Right renal pelvis (tissue), 4 donors: ENCODE results near the gene SPAG8. TPM values are rescaled to one million over a fixed set of nuclear protein-coding genes. Genes with fewer than 3 reads are reported as not detected.

Source experiments
- DNase-seq, 4 donors: peaks; one replicate each; pipeline ENCODE4 v3.0.0-alpha.2; 2013; ENCODE audit warnings: low read depth in 4 of 4, low spot score in 3 of 4, missing footprints in 1 of 4
- polyA plus RNA-seq, 4 donors: library from polyadenylated mRNA; unstranded; fragments of 120-200 nt; gene quantifications; one replicate each; pipeline ENCODE4 v1.2.1, GENCODE V29; 2013; ENCODE audit not compliant: insufficient read length in 4 of 4

SPAG8 gene
- polyA plus RNA-seq, 4 donors = 4.7 to 6.7 (median 5.4) TPM

- DNase-seq = no peak
Observed at GRCh38 chr9:35840881-35841644, 29.0 kb upstream of the SPAG8 start.

DNA sequence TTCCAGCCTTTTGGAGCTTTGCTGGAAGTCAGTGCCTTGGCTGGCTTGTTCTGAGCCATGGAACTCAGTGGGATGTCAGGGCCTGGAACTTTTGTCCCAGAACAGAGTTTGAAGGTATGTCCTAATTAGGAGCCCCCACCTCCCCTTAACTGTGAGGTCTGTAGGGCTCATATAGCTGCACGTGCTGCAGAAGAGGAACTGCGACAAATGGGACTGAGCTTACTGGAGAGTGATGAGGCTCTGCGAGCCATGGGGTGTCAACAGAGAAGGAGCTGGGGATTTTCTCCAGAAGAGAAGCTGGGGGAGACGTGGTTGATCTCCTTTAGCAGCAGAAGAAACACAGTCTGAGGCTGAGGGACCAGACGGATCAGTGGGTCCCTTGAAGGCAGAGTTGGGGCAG lies 27.9 kb upstream of the SPAG8 start:
- no peak for DNase-seq

DNA sequence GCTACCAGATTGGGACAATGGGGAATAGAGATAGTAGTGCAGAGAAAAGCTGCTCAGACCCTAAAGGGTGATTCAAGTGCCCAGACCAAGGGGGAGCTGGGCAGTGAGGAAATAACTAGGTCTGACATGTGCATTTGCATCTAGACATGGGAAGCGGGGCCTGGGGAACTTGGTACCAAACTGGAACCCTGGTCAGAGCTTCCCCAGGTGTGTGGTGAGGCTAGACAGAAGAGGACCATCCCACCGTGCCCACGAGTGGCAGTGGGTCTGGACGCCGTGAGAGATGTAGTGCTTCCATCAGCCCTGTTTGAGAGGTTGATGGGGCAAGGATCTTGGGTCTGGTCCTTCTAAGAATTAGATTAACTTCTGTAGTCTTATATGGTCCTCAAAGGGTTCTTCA lies 24.5 kb upstream of the SPAG8 start:
- no peak for DNase-seq

GRCh38 chr9:35835766-35836165 lies 23.7 kb upstream of the SPAG8 start:
- DNase-seq = no peak

DNA sequence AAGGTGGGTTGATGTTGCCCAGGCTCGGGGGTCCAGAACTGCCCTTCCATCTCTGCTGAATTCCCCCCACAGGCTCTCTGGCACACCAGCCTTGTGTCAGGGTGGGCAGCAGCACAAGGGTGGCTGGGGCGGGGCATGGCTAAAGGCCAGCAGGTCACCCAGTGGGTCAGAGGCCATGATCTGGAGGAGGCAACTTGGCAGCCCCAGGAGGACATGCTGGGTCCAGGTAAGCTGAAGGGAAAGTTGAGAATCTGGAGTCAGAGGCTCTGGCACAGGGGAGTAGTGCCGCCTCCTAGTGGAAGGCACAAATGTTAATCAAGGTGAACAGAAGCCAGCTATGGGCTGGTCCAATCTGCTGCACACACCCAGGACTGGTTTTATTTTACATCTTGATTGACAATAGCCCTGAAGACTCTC lies 23.2 kb upstream of the SPAG8 start:
- no peak for DNase-seq

- DNase-seq = no peak
Observed at GRCh38 chr9:35834260-35835215, 22.5 kb upstream of the SPAG8 start.

DNA sequence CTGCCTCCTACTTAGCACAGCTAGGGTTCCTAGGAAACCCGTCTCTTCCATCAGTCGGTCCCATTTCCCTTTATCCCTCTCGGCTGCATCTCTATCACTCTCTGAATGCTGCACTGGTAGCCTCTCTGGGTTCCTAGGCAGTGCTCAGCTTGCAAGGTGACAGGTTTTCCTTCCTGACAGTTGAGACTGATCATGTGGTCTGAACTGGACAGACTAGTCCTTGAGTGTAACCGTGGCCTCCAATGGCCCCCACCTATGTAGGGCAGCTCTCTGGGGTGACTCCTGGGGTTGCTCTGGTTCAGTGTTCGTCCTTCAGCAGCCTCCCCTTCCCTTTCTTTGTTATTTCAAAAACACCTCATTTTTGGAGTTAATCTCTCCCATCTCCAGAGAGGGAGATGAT lies 20.8 kb upstream of the SPAG8 start:
- DNase-seq = no peak

DNA sequence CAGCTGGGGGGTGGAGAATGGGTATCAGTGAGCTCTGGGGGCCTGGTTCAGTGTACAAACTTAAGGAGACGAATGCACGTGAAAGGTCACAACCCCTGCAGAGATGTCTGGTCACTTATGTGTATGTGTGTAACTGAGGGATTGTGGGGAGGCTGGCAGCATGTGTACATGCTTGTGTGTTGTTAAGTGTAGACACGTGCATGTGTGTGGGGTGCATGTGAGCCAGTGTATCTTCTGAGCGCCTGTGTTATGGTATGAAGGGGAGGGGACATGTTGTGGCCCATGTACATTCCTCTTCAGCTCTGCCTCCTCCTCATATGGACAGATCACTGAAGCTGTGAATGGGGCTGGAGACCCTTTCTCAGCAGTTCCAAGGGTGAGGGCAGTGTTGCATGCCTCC lies 19.0 kb upstream of the SPAG8 start:
- no peak for DNase-seq

DNA sequence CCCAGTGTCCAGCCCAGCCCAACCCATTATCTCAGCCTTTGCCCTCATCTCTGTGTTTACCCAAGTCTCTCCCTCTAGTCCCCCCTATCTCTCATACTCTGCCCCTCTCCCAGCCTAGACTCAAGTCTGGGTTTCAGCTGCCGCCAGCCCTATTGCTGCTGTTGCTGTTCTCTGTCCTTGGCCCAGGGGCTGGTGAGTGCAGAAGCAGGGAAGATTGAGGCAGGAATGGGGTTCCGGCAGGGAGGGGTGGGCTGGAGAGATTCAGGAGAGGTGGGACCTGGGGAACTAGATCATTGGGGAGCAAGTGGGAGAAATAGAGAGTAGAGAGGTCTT lies 17.7 kb upstream of the SPAG8 start:
- no peak for DNase-seq

DNA sequence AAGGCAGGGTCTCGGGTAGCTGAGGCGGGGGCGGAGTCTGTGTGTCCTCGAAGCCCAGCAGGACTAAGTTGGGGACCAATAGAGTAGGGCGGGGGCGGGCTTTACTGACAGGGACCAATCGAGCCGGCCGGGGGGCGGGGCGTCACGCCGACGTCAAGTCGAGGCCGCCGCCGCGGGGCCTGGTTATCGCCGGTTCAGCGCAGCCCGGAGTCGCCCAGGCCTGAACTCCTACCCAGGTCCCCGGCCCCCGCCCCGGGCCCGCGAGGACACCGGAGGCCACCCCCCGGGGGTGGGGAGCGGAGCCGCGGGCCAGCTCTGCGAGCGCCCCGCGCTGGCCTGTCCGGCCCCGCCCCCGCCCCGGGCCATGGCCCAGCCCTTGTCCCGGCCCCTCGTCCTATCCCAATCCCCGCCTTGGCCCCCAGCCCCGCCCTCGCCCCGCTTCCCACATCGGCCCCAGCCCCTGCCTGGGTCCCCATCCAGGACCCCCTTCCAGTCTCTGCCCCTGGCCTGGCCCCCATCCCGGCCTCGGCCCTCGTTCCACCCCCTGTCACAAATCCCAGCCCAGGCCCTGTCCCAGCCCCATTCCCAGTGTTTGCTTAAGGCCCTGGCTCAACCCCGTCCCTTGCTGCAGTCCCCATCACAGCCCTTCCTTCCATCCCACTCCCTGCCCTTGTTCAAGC lies 17.2 kb upstream of the SPAG8 start, which contains the start of gene TMEM8B:
TMEM8B (plus strand) TSS at position 145 of the 680 bp plus-strand sequence; CDS start at position 365, 220 bp downstream.
- peak; percentile 87 to 93 (median 92) for DNase-seq

DNA sequence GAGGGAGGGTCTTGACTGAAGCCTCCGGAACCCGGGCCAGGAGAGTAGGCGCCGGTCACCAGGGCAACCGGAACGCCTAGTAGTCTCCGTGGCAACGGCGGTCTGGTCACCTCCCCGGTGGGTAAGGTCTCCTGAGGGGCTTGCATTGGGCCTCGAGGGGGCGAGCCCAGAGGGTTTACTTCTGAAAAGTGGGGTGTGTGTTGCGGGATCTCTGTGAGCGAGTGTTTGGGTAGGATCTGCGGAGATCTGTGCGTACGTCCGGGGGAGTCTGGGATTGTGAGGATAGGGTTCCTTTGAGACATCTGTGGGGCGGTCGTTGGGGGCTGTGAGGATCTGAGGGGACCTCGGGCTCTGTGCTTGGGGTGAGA lies 16.6 kb upstream of the SPAG8 start, which contains the start of gene FAM221B:
FAM221B (minus strand) TSS at position 17 of the 368 bp plus-strand sequence. CDS start 2,571 bp downstream, outside the sequence.
- no peak for DNase-seq

GRCh38 chr9:35827486-35827885 lies 15.4 kb upstream of the SPAG8 start:
- DNase-seq = no peak

- DNase-seq = peak in 1 of 4 donors; percentile 43
Observed at GRCh38 chr9:35826071-35826701, 14.1 kb upstream of the SPAG8 start.

- DNase-seq = no peak
Observed at GRCh38 chr9:35822926-35823325, 10.9 kb upstream of the SPAG8 start.

DNA sequence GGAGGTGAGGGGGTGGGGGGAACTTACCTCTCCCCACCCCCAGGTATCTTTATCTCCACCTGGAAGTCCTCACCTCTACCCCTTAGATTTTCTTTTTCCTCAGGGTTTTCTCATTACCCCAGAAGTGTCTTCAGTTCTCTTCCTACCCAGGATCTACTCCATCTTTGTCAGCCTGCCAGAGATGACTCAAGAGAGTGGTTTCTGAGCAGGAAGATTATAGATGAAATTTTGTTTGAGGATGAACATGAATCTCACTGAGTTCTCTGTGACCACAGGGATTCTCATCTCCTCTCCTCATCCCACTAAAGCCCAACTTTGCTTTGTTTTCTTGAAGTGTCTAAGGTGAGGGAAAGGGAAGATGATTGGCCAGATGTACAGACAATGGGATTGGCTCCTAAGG lies 8.0 kb upstream of the SPAG8 start:
- DNase-seq = no peak

GRCh38 chr9:35818341-35818740 lies 6.3 kb upstream of the SPAG8 start:
- DNase-seq = no peak

GRCh38 chr9:35816708-35817107 lies 4.6 kb upstream of the SPAG8 start:
- DNase-seq = no peak

DNA sequence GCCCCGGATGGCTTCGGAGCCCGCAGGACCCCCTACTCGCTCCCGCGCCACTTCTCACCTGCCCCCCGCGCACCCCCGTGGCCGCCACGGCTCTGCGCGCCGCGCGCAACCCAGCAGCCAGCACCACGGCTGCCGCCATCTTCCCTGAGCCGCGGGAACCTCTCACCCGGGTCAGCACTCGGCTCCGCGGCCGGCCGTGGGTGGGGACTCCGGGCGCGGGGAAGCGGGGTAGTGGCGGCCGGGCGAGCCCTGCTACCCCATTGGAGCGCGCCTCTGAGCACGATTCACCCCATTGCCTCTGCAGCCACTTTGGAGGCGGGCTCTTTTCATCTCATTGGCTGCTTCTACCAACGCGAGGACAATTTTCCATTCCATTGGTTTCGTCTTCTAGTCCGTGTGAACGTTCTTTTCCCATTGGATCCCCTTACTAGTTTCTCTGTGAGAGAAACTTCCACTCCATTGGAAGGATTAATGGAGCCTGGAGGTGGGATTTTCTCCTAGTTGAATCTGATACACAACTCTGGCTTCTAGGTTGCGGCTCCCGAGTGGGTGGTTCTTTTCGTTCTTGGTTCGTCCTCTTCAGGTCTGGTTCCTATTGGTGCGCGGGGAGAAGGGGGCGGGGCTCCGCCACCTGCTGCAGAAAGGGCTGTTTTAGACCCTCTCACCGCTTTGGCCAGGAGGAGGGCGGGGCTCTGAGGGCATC lies 2.9 kb upstream of the SPAG8 start, which contains the start of gene HINT2:
HINT2 (minus strand) TSS at position 202 of the 703 bp plus-strand sequence; CDS start at position 139, 63 bp downstream.
- DNase-seq = peak; percentile 91 to 97 (median 96)

DNA sequence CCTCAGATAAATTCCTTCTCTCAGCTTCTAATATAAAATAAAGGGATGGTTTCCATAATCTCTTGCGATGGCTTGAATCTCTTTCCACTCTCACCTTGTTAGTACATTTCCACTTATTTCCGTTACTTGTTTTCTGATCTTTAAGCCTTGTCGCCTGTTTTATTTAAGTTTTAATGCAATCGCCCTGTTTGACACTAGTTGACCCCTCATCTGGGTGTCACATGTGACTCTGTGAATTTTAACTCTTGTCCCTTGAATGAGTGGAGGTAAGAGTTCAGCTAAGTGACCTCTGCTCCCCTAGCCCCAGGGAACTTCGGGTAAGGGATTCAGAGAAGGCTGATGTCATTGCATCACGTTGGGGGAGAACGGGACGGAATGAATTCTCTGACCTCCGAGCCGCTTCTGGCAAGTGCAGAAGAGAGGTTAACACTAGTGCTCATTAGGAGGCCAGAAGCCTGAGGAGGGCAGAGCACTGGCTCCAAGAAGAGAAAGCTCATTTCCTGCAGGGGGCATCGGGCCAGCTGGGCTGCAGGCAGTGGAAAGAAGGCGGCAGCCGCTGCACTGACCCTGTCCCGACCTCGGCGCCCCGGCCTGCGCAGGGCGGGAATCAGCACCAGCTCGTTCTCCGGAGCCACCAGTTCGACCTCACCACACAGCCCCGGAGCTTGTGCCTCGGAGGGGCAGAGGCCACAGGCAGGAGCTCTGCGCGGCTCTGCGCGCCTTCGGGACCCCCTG lies 2.2 kb upstream of the SPAG8 start:
- peak in 1 of 4 donors; percentile 37 for DNase-seq
